Muscle of leg (tissue), 11 donors: ENCODE data around the gene DNAJC13. TPM values are rescaled to one million over a fixed set of nuclear protein-coding genes. Genes with fewer than 3 reads are reported as not detected.

ENCODE experiments used
- DNase-seq: peaks from one replicate; pipeline ENCODE4 v3.0.0; 2013
- H3K27ac ChIP-seq: one replicate; pipeline ENCODE4 v1.5.1; 2013; ENCODE audit warnings: mild to moderate bottlenecking, low read length, control low read depth
- H3K27me3 ChIP-seq: one replicate; pipeline ENCODE4 v1.6.1; 2013; ENCODE audit warnings: low read length; ENCODE audit not compliant: control insufficient read depth, insufficient read depth
- H3K36me3 ChIP-seq: one replicate; pipeline ENCODE4 v1.6.1; 2013; ENCODE audit warnings: low read length; ENCODE audit not compliant: control insufficient read depth, insufficient read depth
- H3K4me1 ChIP-seq: one replicate; pipeline ENCODE4 v1.6.1; 2013; ENCODE audit warnings: low read length; ENCODE audit not compliant: control insufficient read depth, insufficient read depth
- H3K4me3 ChIP-seq: one replicate; pipeline ENCODE4 v1.5.1; 2013; ENCODE audit warnings: low read length, control low read depth
- H3K9me3 ChIP-seq: replicated peaks from 2 replicates; pipeline ENCODE4 v1.6.1; 2013; ENCODE audit warnings: low read depth, low read length; ENCODE audit not compliant: control insufficient read depth
- WGBS: methylation state at CpG from one replicate; pipeline ENCODE4 v1.1.5; 2013; ENCODE audit warnings: missing lambda C conversion rate; ENCODE audit not compliant: insufficient coverage; 5-methylcytosine and 5-hydroxymethylcytosine counted together
- polyA plus RNA-seq, 8 donors: library from polyadenylated mRNA; unstranded; fragments of 120-200 nt; gene quantifications; one replicate each; pipeline versions ENCODE4 v1.2.1 to v1.2.3, GENCODE V29; 2013; ENCODE audit warnings: inconsistent platforms in 1 of 8, low replicate concordance in 1 of 8; ENCODE audit not compliant: insufficient read length in 8 of 8, insufficient read depth in 1 of 8
- total RNA-seq: library from RNA; stranded (reverse); fragments of 120-200 nt; gene quantifications from one replicate; pipeline ENCODE4 v1.2.4, GENCODE V29; 2013

The DNAJC13 gene
- total and polyA plus RNA-seq, 9 donors: 29.9 to 43.1 (median 34.7) TPM

DNA sequence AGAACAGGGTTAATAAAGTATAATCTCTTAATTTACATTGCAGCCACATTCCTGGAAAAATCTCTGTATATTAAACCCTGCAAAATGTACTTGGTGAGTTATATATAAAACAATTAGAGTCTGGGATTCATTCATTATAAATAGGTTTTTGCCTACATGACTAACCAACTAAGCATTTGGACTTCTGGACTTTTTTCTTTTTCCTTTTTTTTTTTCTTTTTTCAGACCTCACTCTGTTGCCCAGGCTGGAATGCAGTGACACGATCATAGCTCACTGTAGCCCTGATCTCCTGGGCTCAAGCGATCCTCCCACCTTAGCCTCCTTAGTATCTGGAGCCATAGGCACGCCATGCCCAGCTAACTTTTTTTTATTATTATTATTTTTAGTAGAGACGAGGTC is 4.5 kb downstream of the DNAJC13 start:
- no peak overlapping the region for H3K4me3 ChIP-seq
- no peak overlapping the region for H3K27ac ChIP-seq
- peaks cover 1% of the 10 kb centered on the region for H3K4me1 ChIP-seq
- H3K27me3 ChIP-seq: no peaks in the 10 kb centered on the region
- DNase-seq: no peak
- no peaks in the 10 kb centered on the region for H3K9me3 ChIP-seq
- H3K36me3 ChIP-seq: peaks cover 5% of the 10 kb centered on the region
- WGBS: no CpG with 5 or more reads among the region's 4 CpGs

- Histone ChIP-seq H3K4me1 (no peaks in the 10 kb centered on the region), H3K27me3 (no peaks in the 10 kb centered on the region), H3K4me3 (no peak overlapping the region), H3K9me3 (no peaks in the 10 kb centered on the region), H3K27ac (no peak overlapping the region), H3K36me3 (peaks cover 5% of the 10 kb centered on the region)
- WGBS: no CpG with 5 or more reads among the region's 1 CpG
- no peak for DNase-seq
Measured at GRCh38 chr3:132422531-132422930, 5.2 kb downstream of the DNAJC13 start.

DNA sequence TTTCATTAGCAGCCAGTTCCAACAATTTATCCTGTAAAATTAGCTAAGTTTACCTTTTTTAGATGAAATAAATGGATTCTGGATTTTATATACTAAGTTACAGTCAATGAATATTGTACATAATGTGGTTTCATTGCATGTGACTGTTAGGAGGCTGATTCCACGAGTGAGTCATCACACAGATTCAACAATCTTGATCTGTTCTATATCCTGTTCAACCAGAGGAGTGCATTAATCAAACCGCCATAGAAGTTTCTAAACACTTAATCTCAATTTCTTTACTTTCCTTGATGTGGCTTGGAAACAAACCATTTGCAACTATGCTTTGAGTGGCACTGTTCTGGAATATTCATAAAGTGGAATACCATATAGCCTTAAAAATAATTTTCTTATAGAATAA is 15.3 kb downstream of the DNAJC13 start:
- DNase-seq: no peak
- H3K4me3 ChIP-seq: no peak overlapping the region
- no peaks in the 10 kb centered on the region for H3K27me3 ChIP-seq
- no peaks in the 10 kb centered on the region for H3K36me3 ChIP-seq
- no peak overlapping the region for H3K27ac ChIP-seq
- no peaks in the 10 kb centered on the region for H3K9me3 ChIP-seq
- no peaks in the 10 kb centered on the region for H3K4me1 ChIP-seq
- whole genome bisulfite sequencing: no CpG with 5 or more reads among the region's 2 CpGs

DNA sequence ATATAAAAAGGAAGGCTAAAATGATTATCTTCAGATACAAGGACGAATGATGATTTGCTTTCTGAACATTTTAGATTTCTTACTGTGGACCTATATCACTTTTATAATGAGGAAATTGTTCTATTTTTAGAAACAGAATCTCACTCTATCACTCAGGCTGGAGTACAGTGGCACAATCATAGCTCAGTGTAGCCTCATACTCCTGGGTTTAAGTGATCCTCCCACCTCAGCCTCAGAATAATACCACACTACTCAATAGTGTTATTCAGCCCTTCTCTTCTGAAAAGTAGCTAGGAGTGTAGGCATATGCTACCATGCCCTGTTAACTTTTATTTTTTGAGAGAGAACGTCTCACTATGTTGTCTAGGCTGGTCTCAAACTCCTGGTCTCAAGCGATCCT is 15.8 kb downstream of the DNAJC13 start:
- H3K4me1 ChIP-seq: no peaks in the 10 kb centered on the region
- no peak overlapping the region for H3K27ac ChIP-seq
- DNase-seq: no peak
- H3K36me3 ChIP-seq: no peaks in the 10 kb centered on the region
- no peak overlapping the region for H3K4me3 ChIP-seq
- no peaks in the 10 kb centered on the region for H3K27me3 ChIP-seq
- no peaks in the 10 kb centered on the region for H3K9me3 ChIP-seq
- WGBS: no CpG with 5 or more reads among the region's 3 CpGs

- no peak for DNase-seq
- H3K4me3 ChIP-seq: no peak overlapping the region
- no peaks in the 10 kb centered on the region for H3K9me3 ChIP-seq
- no peaks in the 10 kb centered on the region for H3K27me3 ChIP-seq
- no CpG with 5 or more reads among the region's 3 CpGs for WGBS
- peaks cover 2% of the 10 kb centered on the region for H3K36me3 ChIP-seq
- H3K27ac ChIP-seq: no peak overlapping the region
- H3K4me1 ChIP-seq: no peaks in the 10 kb centered on the region
Measured at GRCh38 chr3:132435224-132435910, 18.1 kb downstream of the DNAJC13 start.

GRCh38 chr3:132435911-132436425 is 18.7 kb downstream of the DNAJC13 start:
- WGBS: no CpG with 5 or more reads among the region's 7 CpGs
- Histone ChIP-seq H3K4me1 (no peaks in the 10 kb centered on the region), H3K27me3 (no peaks in the 10 kb centered on the region), H3K27ac (no peak overlapping the region), H3K4me3 (no peak overlapping the region), H3K9me3 (no peaks in the 10 kb centered on the region), H3K36me3 (peaks cover 2% of the 10 kb centered on the region)
- peak; percentile 71 for DNase-seq

- no peaks in the 10 kb centered on the region for H3K27me3 ChIP-seq
- 96% methylated on average over 3 of the region's 5 CpGs for WGBS
- DNase-seq: no peak
- no peaks in the 10 kb centered on the region for H3K9me3 ChIP-seq
- no peak overlapping the region for H3K27ac ChIP-seq
- peaks cover 3% of the 10 kb centered on the region for H3K4me1 ChIP-seq
- peaks cover 2% of the 10 kb centered on the region for H3K36me3 ChIP-seq
- no peak overlapping the region for H3K4me3 ChIP-seq
Measured at GRCh38 chr3:132443421-132443820, 26.1 kb downstream of the DNAJC13 start.

DNA sequence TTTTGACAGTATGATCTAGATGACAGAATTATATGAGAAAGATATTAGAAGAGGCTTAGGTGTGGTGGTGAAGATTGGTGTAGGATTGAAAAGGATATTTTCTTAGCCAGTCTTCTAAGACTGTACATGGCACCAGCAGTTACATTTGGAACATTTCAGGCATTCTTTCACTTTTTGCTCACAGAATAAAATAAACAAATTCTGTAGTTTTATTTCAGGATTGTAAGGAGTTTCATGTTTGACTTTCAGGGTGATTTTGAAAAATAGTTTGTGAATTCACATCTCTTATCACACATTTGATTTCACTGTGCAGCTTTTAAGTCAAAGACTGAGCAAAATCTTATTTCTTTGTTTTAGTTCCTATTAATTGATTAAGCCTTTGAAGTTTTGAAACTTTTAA is 27.1 kb downstream of the DNAJC13 start:
- peaks cover 5% of the 10 kb centered on the region for H3K36me3 ChIP-seq
- no peaks in the 10 kb centered on the region for H3K9me3 ChIP-seq
- no peaks in the 10 kb centered on the region for H3K27me3 ChIP-seq
- peaks cover 9% of the 10 kb centered on the region for H3K4me1 ChIP-seq
- no peak for DNase-seq
- no peak overlapping the region for H3K4me3 ChIP-seq
- no peak overlapping the region for H3K27ac ChIP-seq

GRCh38 chr3:132445817-132446216 is 28.5 kb downstream of the DNAJC13 start:
- Histone ChIP-seq H3K27ac (no peak overlapping the region), H3K27me3 (no peaks in the 10 kb centered on the region)

DNA sequence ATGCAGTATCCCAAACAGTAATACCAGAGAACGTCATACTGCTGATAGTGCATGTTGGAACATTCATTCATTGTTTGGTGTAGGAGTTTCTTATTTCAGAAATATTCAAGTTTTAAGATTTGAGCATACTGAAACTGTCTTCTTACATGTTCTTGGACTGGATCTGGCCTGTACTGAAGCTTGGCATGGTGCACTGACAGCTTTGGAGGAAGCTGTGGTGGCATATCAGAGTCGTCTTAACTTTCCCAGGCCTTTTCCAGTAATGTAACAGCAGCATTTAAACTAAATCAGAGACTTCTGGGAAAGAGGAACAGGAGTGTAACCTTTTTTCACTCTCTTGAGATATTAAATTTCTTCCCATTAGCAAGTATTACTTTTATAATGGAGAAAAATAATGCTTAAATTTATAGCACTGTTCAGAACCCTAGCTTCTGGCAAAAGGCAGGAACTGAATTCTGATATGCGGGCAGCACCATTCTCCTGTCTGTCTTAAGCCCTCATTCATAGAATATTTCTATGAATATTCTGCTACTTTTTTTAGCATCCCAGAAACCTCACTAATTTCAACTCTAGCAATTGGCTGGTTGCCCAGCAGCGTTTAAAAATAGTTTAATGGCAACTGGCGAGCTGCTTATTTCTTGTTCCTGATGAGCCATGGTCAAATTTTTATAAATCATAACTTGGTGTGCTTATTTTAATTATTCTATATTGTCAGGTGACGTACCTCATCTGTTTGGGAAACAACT is 31.1 kb downstream of the DNAJC13 start:
- Histone ChIP-seq H3K4me3 (no peak overlapping the region), H3K9me3 (no peaks in the 10 kb centered on the region), H3K27me3 (no peaks in the 10 kb centered on the region), H3K27ac (peak overlapping the region; percentile 63), H3K36me3 (peaks cover 11% of the 10 kb centered on the region), H3K4me1 (peaks cover 9% of the 10 kb centered on the region)
- peak; percentile 78 for DNase-seq
- WGBS: no CpG with 5 or more reads among the region's 6 CpGs

More at GRCh38 chr3:132445817-132446216, 28.5 kb downstream of the DNAJC13 start:
- H3K9me3 ChIP-seq: no peaks in the 10 kb centered on the region
- no peak overlapping the region for H3K4me3 ChIP-seq
- peaks cover 9% of the 10 kb centered on the region for H3K4me1 ChIP-seq
- DNase-seq: peak; percentile 31
- peaks cover 5% of the 10 kb centered on the region for H3K36me3 ChIP-seq
